HG02943 (cell line): Measurements from ENCODE around the gene KRT1.
"Not testable (repeated sequence)": the region's sequence is repeated elsewhere in the genome, so short reads cannot be mapped to it uniquely, and the experiment has no call there.

Source experiments
- ATAC-seq: cut with Tn5 transposase; IDR thresholded peaks from one replicate; pipeline ENCODE4 v1.9.1; 2021; ENCODE audit warnings: mild to moderate bottlenecking, low read depth, moderate library complexity; ENCODE audit not compliant: unreplicated experiment

KRT1 gene

DNA sequence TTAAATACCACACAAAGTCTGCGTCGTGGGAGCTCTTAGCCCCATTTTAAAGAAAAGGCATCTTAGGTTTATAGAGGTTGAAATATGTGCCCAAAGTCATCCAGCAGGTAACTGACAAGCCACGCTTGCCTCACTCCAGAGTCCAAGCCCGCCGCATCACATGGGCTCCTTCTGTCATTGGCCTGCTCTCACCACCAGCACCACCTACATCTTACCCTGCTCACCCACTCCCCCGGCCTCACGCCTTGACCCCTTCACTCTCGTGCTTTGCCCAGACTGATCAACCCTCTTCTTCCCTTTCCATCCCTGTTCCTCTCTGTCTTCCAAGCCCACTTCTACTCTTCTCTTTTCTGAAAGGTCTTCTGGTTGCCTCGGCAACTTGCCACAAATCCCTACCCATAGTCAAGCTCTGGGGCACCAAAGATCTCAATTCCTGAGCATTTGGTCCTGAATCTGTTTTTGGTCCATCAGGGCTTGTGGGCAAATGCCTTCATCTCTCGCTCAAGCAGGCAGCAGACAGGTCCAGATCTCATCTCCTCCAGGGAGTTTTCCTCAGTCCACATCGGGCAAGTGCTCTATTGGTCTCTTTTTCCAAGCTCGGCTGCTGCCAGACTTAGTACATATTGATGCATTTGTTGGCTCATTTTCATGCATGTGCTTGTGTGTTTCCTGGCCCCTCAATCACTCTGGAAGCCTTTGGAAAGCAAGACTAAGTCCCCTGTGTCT lies 3.5 kb upstream of the KRT1 start:
- ATAC-seq: no peak

DNA sequence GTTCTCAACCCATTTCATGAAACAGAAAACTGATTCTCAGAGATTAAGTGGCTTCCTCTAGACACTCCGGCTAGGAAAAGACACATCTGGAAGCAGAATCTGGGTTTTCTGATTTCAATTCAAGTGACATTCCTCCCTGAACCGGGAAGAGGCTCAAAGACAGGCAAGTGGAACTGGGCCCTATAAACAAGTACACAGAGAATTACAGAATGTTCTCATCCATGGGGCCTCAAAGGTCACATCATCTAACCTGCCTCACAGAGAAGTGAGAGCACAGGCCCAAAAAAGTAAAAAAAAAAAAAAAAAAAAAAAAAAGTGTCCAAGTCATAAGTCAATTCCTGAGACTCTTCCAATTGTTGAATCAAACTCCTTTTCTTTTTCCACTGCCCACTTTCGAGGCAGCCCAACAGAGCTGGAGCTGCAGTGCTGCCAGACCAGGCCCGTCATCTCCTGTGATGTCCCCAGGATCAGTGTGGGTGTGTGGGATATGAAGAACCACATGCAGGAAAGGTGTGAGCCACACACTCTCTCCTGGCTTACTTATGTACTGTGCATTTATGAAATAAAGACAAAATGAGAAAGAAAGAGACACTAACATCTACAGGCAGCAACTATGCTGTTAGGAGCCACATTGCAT lies 2.8 kb upstream of the KRT1 start:
- ATAC-seq: no peak

GRCh38 chr12:52682381-52682660 lies 2.1 kb upstream of the KRT1 start:
- no peak for ATAC-seq

DNA sequence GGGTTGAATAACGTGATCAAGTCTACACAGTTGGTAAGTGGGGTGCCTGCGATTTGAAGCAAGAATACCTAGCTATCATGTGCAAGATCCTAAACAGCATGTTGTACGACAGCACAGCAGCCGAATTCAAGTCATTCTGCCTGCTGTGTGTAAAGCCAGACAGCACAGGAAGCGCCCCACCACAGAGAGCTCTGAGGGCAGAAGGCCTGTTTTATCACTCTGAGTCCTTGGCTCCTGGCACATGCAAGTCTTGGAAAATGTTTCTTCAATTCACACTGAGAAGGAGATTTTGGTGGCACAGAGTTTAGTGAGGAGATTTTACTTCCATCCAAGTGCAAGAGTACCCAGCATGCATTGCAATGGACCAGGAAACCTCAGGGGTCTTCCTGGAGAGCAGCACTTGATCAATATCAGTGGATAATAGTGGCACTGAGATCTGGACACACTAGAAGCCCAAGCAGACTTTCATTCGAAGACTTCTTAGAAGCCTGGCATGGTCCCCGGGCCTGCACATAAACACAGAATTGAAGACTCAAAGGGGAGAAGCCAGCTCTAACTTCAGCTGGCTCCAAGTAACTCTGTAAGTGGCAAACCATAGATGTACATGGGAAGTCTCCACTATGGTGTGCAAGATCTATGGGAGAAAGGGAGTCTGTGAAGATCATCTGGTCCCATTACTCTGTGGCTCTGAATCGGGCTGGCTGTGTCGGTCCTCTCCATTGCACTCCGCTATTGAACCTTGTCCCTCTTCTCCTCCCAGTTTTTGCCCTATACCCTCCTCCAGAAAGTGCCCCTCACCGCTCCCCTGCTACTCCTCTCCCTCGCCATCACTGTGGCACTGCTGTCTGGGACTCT lies 1.5 kb upstream of the KRT1 start:
- no peak for ATAC-seq

- ATAC-seq: no peak
Measured at GRCh38 chr12:52679875-52680274, 332 bp downstream of the KRT1 start.

GRCh38 chr12:52677671-52678070 lies 2.5 kb downstream of the KRT1 start:
- no peak for ATAC-seq

DNA sequence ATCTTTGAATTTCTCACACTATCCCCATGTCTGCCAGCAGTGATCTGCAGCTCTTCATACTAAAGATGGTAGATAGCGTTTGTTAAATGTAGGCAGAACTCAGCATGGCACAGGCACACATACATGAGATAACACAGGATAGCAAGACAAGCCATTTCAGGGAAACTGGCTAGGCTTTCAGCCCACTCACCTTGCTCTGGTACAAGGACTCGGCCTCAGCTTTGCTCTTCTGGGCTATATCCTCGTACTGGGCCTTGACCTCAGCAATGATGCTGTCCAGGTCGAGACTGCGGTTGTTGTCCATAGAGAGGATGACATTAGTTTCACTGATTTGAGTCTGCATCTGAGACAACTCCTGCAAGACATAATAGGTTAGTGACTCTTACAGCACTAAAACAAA lies 3.1 kb downstream of the KRT1 start:
- no peak for ATAC-seq

DNA sequence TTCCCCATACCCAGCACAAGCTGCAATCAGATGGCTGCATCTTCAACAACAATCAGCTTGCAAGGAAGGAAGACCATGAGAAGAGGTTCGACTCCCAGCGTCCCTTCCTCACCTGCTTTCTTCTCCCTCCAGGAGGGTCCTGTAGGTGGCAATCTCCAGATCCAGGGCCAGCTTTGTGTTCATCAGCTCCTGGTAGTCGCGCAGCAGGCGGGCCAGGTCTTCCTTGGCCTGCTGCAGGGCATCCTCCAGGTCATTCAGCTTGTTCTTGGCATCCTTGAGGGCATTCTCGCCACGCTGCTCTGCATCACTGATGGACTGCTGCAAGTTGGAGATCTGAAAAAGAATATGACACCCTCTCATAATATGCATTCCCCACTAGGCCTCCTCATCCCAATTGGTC lies 4.0 kb downstream of the KRT1 start:
- ATAC-seq: no peak

- ATAC-seq: no peak
Measured at GRCh38 chr12:52675301-52675701, 4.9 kb downstream of the KRT1 start.

DNA sequence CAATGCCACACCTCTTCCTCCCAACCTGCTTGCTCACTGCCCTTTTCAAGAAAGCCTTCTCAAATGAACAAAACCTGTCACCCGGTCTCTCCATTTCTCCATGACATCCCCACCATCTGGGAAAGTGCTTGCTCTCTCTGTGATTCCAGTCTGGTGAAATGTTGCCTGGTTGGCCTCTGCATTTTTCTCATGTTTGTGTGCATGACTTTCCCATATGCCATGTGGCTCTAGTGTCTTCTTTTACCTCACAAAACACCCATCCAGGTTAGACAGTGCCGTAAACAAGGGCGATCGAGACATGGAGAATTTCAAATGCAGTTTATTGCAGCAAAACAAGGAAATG lies 5.8 kb downstream of the KRT1 start:
- no peak for ATAC-seq

- ATAC-seq: no peak
Measured at GRCh38 chr12:52673713-52674432, 6.3 kb downstream of the KRT1 start.

GRCh38 chr12:52673217-52673616 lies 7.0 kb downstream of the KRT1 start:
- ATAC-seq: no peak

- no peak for ATAC-seq
Measured at GRCh38 chr12:52672321-52672933, 7.8 kb downstream of the KRT1 start.

- ATAC-seq: no peak
Measured at GRCh38 chr12:52670961-52671360, 9.2 kb downstream of the KRT1 start.

- no peak for ATAC-seq
Measured at GRCh38 chr12:52670506-52670905, 9.7 kb downstream of the KRT1 start.

DNA sequence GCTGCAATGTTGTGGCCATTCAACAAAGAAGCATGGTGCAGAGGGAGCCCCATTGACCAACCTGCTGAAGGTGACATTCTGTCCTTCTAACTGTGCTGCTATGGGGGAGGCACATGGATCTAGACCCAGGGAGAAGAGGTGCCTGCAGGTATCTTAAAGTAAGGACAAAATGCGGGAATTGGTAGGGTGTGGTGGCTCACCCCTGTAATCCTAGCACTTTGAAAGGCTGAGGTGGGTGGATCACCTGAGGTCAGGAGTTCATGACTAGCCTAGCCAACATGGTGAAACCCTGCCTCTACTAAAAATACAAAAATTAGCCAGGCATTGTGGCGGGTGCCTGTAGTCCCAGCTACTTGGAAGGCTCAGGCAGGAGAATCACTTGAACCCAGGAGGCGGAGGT lies 10.3 kb downstream of the KRT1 start:
- not testable (repeated sequence) for ATAC-seq

DNA sequence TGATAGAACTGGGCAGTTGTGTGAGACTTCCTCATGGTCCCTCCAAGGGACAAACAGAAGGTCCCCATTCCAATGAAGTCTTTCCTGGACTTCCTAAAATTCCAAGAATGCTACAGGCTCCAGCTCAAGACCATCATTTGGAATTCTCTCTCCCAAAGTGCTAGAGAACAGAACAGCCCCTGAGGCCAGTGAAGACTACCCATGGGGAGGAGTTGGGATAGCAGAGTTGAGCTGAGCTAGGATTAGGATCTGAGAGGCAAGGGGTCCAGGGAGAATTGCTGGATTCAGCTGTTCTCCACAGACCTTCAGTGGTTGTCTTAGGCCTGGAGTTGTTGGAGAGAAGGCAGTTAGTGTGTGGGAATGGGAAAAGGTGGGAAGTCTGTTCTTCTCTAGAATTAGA lies 10.8 kb downstream of the KRT1 start:
- no peak for ATAC-seq

- no peak for ATAC-seq
Measured at GRCh38 chr12:52667931-52668330, 12.3 kb downstream of the KRT1 start.

DNA sequence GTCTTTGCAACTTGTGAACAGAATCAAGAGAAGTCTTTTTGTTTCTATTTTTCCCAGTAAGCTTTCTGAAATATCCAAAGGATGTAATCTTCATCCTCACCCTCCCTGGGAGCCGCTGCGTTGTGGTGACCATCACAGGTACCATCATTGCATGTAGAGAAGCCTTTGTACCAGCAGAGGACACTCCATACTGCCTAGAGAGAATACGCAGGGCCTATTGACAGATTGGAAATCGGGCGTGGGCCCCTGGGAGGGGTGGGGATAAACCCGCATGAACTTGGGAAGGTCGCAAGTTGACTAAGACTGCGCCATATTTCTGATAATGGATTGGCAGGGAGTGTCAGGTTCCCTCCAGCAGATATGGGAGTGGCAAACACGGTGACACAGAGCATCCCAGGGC lies 12.7 kb downstream of the KRT1 start:
- ATAC-seq: no peak

GRCh38 chr12:52666471-52666870 lies 13.7 kb downstream of the KRT1 start:
- ATAC-seq: no peak

DNA sequence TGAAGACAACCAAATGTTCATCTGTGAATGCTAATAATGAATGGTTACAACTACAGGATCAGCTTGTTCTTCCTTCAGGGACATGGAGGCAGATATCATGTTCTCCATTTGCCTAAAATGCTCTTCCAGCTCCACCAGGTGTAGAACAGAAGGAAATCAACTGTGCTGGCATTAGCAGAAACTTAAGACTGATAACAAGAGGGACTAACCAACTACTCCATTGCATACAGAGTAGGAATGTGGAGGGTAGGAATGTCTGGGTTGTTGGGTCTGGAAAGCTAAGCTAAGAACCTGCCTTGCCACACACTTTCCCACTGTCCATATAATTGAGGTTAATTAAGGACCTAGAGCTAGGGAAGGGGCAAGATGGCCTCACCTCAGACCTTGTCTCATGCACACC lies 16.8 kb downstream of the KRT1 start:
- ATAC-seq: no peak
